OCI-M1 (cell line): ENCODE results near the gene CAMP.
"Not testable (repeated sequence)": the region's sequence is repeated elsewhere in the genome, so short reads cannot be mapped to it uniquely, and the experiment has no call there.

Experiments used
- DNase-seq: peaks from one replicate; lab custom pipeline; 2025; lab: John Stamatoyannopoulos, UW

The CAMP gene

GRCh38 chr3:48258530-48258929 lies 35.2 kb downstream of the CAMP start:
- DNase-seq, result no peak

- no peak for DNase-seq
These were observed 44.5 kb downstream of the CAMP start for GRCh38 chr3:48267782-48268181.

DNA sequence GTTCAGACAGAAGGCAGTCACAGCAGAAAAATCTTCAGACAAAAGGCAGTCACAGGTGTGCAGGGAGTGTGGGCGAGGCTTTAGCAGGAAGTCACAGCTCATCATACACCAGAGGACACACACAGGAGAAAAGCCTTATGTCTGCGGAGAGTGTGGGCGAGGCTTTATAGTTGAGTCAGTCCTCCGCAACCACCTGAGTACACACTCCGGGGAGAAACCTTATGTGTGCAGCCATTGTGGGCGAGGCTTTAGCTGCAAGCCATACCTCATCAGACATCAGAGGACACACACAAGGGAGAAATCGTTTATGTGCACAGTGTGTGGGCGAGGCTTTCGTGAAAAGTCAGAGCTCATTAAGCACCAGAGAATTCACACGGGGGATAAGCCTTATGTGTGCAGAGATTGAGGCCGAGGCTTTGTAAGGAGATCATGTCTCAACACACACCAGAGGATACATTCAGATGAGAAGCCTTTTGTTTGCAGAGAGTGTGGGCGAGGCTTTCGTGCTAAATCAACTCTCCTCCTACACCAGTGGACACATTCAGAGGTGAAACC lies 45.2 kb downstream of the CAMP start:
- no peak for DNase-seq

GRCh38 chr3:48268936-48269561 lies 45.8 kb downstream of the CAMP start:
- DNase-seq, result no peak

- no peak for DNase-seq
These were observed 46.3 kb downstream of the CAMP start for GRCh38 chr3:48269592-48269991.

DNA sequence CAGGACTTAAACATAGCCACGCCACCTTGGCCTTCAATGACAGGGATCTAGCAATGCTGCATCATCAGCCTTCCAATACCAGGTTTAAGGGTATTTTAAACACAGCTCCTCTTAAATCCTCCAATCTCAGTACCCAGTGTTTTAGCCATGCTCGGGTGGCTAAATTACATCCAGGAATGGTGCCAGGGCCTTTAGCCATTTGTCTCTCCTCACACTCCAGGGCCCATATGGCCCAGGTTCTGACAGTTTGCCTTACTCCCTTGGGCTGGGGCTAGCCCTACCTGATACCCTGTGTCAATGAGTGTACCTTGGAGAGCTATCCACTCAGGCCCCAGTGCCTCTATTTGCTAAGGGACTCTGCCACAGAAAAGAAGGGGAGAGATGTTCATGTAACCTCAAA lies 47.0 kb downstream of the CAMP start:
- no peak for DNase-seq

GRCh38 chr3:48271223-48271622 lies 47.9 kb downstream of the CAMP start:
- DNase-seq, result not testable (repeated sequence)

DNA sequence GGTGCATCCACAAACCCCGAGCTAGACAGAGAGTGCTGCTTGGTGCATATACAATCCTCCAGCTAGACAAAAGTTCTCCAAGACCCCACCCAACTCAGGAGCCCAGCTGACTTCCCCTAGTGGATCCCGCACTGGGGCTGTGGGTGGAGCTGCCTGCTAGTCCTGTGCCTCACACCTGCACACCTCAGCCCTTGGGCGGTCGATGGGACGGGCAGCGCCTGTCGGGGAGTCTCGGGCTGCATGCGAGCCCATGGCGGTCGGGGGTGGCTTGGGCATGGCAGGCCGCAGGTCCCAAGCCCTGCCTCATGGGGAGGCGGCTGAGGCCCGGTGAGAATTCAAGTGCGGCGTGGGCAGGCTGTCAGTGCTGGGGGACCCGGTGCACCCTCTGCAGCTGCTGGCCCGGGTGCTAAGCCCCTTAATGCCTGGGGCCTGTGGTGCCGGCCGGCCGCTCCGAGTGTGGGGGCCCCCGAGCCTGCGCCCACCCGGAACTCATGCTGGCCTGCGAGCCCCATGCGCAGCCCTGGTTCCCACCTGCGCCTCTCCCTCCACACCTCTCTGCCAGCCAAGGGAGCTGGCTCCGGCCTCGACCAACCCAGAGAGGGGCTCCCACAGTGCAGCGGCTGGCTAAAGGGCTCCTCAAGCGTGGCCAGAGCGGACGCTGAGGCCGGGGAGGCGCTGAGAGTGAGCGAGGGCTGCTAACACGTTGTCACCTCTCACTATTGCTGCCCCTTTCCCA lies 48.6 kb downstream of the CAMP start:
- no peak for DNase-seq

- peak; percentile 80 for DNase-seq
These were observed 50.4 kb downstream of the CAMP start for GRCh38 chr3:48273594-48274211.

DNA sequence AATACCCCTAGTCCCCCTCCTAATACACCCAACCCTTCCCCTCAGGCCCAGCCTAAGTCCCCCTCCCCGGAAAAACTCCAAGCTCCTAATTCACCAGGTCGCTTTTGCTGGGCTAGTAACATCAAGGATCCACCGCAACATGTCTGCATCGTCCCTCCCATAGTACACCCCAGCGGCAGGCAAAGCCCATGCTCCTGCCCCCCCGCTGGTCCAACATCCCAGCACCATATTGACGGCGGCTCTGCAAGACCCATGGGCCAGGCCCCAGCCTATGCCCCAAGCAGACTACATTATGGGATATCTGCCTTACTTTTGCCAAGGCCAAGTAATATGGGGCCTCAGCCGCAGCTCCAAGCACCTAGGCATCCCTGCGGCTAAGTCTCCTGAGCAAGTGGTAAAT lies 51.2 kb downstream of the CAMP start:
- no peak for DNase-seq
